Hepatocyte (in vitro differentiated cells): ENCODE results near the gene PRKCA.

Experiments used
- EZH2 ChIP-seq: fragments of 200-600 bp; sonication (generic); IDR thresholded peaks from 2 replicates; pipeline ENCODE4 v1.6.1; 2016; ENCODE audit warnings: antibody characterized with exemption, mild to moderate bottlenecking, borderline replicate concordance
- EZH2phosphoT487 ChIP-seq: fragments of 200-600 bp; sonication (generic); IDR thresholded peaks from one replicate; pipeline ENCODE4 v1.6.1; 2018; ENCODE audit warnings: antibody characterized with exemption, mild to moderate bottlenecking, low read depth, moderate library complexity; ENCODE audit not compliant: unreplicated experiment, severe bottlenecking
- TF ChIP-seq, protein P1 (sequence below): fragments of 200-600 bp; sonication (generic); IDR thresholded peaks from 2 replicates; pipeline ENCODE4 v1.5.1; 2016; ENCODE audit warnings: antibody characterized with exemption, mild to moderate bottlenecking; ENCODE audit not compliant: poor library complexity

DNA sequence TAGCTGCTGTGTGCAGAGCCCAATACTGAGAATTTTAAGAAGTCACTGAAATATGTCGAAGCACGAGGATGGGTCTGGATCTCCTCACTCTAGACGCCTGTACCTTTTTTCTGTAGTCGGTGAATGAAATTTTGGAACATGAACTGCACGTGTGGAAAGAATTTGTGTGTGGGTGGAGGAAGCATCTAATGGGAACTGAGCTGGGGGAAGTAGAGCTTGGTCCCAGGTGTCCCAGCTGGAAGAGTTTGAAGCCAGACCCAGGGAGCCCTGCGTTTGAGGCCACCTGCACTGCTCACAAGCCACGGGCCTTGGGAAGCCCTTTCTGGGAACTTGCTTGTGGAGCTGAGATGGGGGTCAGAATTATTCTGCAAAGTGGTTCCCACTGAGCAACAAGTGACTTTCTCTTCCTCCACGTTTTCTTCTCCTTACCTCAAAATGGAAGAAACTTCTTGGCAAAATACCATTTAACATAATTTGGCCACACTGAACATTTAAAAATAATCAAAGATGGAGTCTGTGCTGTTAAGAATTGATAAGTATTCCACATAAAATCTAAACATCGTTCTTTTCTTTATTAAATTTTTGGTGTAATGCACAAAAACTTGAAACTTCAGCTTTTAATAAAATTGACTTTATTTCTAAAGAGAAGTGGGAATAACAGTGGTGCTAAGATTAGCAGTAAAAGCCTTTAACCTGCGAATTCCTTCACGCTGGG lies 163.8 kb downstream of the PRKCA start:
- TF ChIP-seq, protein P1, sequence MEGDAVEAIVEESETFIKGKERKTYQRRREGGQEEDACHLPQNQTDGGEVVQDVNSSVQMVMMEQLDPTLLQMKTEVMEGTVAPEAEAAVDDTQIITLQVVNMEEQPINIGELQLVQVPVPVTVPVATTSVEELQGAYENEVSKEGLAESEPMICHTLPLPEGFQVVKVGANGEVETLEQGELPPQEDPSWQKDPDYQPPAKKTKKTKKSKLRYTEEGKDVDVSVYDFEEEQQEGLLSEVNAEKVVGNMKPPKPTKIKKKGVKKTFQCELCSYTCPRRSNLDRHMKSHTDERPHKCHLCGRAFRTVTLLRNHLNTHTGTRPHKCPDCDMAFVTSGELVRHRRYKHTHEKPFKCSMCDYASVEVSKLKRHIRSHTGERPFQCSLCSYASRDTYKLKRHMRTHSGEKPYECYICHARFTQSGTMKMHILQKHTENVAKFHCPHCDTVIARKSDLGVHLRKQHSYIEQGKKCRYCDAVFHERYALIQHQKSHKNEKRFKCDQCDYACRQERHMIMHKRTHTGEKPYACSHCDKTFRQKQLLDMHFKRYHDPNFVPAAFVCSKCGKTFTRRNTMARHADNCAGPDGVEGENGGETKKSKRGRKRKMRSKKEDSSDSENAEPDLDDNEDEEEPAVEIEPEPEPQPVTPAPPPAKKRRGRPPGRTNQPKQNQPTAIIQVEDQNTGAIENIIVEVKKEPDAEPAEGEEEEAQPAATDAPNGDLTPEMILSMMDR, result no peak
- TF ChIP-seq EZH2 (no peak), EZH2phosphoT487 (no peak)
